ENCODE measurements around the gene ADD1. TPM values are rescaled to one million over a fixed set of nuclear protein-coding genes. Genes with fewer than 3 reads are reported as not detected.

Gene ADD1
- total RNA-seq, 2 experiments from 2014 or later, result 153 TPM

DNA sequence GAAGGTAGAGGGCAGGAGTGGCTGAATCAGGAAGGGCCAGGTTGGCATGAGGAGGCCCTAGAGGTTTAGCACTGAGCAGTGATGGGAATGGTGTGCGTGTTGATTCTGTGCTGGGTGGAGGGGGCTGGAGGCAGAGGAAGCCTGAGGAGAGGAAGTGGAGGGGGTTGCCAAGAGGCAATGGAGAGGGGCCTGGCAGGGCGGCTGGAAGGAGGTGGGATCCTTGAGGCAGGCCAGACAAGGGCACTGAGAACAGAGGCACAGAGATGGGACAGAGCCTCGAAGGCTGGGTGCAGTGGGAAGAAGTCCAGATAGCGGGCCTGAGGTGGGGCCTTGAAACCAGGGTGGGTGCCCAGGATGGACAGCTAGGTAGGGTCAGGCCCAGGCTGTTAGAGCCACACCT, 26.5 kb upstream of the ADD1 start:
- peaks cover 15% of the 10 kb centered on the region for H3K36me3 Mint-ChIP-seq (ENCODE audit: low read depth)
- TF ChIP-seq, protein P1, sequence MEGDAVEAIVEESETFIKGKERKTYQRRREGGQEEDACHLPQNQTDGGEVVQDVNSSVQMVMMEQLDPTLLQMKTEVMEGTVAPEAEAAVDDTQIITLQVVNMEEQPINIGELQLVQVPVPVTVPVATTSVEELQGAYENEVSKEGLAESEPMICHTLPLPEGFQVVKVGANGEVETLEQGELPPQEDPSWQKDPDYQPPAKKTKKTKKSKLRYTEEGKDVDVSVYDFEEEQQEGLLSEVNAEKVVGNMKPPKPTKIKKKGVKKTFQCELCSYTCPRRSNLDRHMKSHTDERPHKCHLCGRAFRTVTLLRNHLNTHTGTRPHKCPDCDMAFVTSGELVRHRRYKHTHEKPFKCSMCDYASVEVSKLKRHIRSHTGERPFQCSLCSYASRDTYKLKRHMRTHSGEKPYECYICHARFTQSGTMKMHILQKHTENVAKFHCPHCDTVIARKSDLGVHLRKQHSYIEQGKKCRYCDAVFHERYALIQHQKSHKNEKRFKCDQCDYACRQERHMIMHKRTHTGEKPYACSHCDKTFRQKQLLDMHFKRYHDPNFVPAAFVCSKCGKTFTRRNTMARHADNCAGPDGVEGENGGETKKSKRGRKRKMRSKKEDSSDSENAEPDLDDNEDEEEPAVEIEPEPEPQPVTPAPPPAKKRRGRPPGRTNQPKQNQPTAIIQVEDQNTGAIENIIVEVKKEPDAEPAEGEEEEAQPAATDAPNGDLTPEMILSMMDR (IDR thresholded peaks at IDR 0.05), result no peak
- Histone ChIP-seq H3K36me3 (ENCODE audit: insufficient read depth, low read length) (peaks cover 20% of the 10 kb centered on the region), H3K27me3 (ENCODE audit: control insufficient read depth in 1 of 2, insufficient read depth in 2 of 2, low read length in 2 of 2) (no peaks in the 10 kb centered on the region), H3K4me3 (ENCODE audit: low read length) (peak overlapping the region; percentile 51), H3K4me1 (ENCODE audit: insufficient read depth, low read length) (peaks cover 80% of the 10 kb centered on the region), H3K27ac (ENCODE audit: low read depth in 1 of 2, low read length in 2 of 2) (peak overlapping the region in 1 of 2 donors; percentile 38), H3K9me3 (ENCODE audit: control insufficient read depth in 1 of 2, insufficient read depth in 1 of 2, low read length in 2 of 2) (no peaks in the 10 kb centered on the region)
- no peaks in the 10 kb centered on the region for H3K27me3 Mint-ChIP-seq
- H3K4me3 Mint-ChIP-seq, result peak overlapping the region; percentile 85
- H3K27ac Mint-ChIP-seq, result peak overlapping the region; percentile 83
- DNase-seq (no peak), ATAC-seq (ENCODE audit: poor library complexity) (no peak)
- POLR2A ChIA-PET, result interaction anchor here (1.0 to 1.7 kb wide), 3 partner anchors 19 to 37 kb away, joined by 3 to 4 read pairs (median 4); no protein-coding TSS in a partner anchor
- CTCF ChIA-PET, result no interaction called here
- H3K9me3 Mint-ChIP-seq, result no peaks in the 10 kb centered on the region
- intact Hi-C loops (cut with DNase I, micrococcal nuclease), result loop anchor here in 1 of 2 experiments (10.0 kb wide), 1 partner anchor 52 kb away; no protein-coding TSS in a partner anchor
- peaks cover 69% of the 10 kb centered on the region for H3K4me1 Mint-ChIP-seq (ENCODE audit: low read depth)

DNA sequence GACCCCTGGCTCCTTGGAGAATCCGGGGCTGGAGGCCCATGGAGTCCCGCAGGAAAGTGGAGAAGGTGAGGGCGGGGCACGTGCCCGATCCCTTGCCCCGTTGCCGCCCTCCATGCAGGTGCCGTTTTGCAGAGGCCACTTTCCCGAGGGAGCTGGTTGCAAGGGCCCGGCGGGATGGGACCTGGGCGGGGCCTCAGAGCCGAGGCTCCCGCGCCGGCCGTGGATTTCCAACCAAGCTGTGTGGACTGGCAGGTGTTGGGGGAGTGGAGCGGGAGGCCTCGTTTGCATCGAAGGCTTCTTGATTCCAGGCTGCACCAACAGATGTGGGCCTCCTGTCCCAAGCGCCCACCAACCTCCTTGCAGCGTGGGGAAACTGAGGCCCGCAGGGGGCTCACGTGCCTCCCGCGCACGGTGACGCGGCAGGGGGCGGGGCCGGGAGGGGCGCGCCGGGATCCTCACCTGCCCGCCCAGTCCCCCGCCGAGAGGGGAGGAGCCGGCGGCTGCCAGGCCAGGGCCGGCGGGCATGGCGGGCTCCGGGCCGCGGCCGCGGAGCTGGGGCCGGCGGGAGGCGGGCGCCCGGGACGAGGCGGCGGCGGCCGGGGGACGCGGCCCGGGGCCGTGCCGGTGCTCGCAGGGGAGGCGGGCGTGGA, 25.8 kb upstream of the ADD1 start:
- ATAC-seq (ENCODE audit: poor library complexity) (peak; percentile 64), DNase-seq (peak in 8 of 14 experiments; percentile 29 to 60 (median 44))
- Mint-ChIP-seq H3K4me1 (ENCODE audit: low read depth) (peaks cover 66% of the 10 kb centered on the region), H3K27ac (peak overlapping the region; percentile 83), H3K9me3 (no peaks in the 10 kb centered on the region), H3K27me3 (no peaks in the 10 kb centered on the region), H3K4me3 (peak overlapping the region; percentile 85), H3K36me3 (ENCODE audit: low read depth) (peaks cover 22% of the 10 kb centered on the region)
- H3K4me1 ChIP-seq (ENCODE audit: insufficient read depth, low read length), result peaks cover 78% of the 10 kb centered on the region
- ChIA-PET CTCF (no interaction called here), POLR2A (interaction anchor here (0.8 to 1.7 kb wide), 5 partner anchors 18 to 37 kb away, joined by 3 to 6 read pairs (median 4); no protein-coding TSS in a partner anchor)
- H3K36me3 ChIP-seq (ENCODE audit: insufficient read depth, low read length), result peaks cover 27% of the 10 kb centered on the region
- peak overlapping the region; percentile 51 for H3K4me3 ChIP-seq (ENCODE audit: low read length)
- intact Hi-C loops (cut with DNase I, micrococcal nuclease), result loop anchor here (2.0 to 10.0 kb wide), 2 partner anchors 19 to 53 kb away; no protein-coding TSS in a partner anchor
- no peaks in the 10 kb centered on the region for H3K27me3 ChIP-seq (ENCODE audit: control insufficient read depth in 1 of 2, insufficient read depth in 2 of 2, low read length in 2 of 2)
- H3K27ac ChIP-seq (ENCODE audit: low read depth in 1 of 2, low read length in 2 of 2), result no peak overlapping the region
- H3K9me3 ChIP-seq (ENCODE audit: control insufficient read depth in 1 of 2, insufficient read depth in 1 of 2, low read length in 2 of 2), result no peaks in the 10 kb centered on the region
- TF ChIP-seq, protein P1 (IDR thresholded peaks at IDR 0.05), result no peak

DNA sequence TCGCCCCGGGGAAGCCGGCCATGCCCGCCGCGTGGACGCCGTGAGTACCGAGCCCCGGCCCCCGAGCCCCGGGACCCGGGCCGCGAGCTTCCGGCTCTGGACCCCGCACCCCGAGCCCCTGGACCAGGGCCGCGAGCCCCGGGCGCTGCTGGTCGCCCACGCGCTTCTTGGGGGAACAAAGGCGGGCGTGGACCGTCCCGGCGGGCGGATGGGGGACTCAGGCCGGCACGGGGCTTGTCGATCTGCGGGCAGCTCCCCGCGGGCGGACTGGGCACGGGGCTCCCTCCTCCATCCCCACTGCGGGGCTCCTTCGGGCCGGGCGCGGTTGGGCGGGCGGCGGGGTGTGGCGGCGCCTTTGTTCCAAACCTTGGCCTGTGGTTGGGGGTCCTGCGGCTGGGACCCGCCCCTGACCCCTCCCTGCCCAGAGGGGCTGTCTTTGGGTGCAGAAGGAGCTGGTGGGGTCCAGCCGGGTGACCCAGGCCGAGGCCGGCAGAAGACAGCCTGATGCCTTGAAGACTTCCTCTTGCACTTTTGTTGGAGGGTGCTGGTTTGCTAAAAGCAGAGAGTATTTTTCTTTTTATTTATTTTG, 25.2 kb upstream of the ADD1 start:
- peaks cover 72% of the 10 kb centered on the region for H3K4me1 ChIP-seq (ENCODE audit: insufficient read depth, low read length)
- Mint-ChIP-seq H3K36me3 (ENCODE audit: low read depth) (peaks cover 26% of the 10 kb centered on the region), H3K27me3 (no peaks in the 10 kb centered on the region), H3K9me3 (no peaks in the 10 kb centered on the region), H3K4me3 (peak overlapping the region; percentile 63), H3K4me1 (ENCODE audit: low read depth) (peaks cover 60% of the 10 kb centered on the region), H3K27ac (no peak overlapping the region)
- H3K36me3 ChIP-seq (ENCODE audit: insufficient read depth, low read length), result peaks cover 33% of the 10 kb centered on the region
- TF ChIP-seq, protein P1 (IDR thresholded peaks at IDR 0.05), result no peak
- H3K27me3 ChIP-seq (ENCODE audit: control insufficient read depth in 1 of 2, insufficient read depth in 2 of 2, low read length in 2 of 2), result no peaks in the 10 kb centered on the region
- CTCF ChIA-PET, result no interaction called here
- no peak overlapping the region for H3K27ac ChIP-seq (ENCODE audit: low read depth in 1 of 2, low read length in 2 of 2)
- intact Hi-C loops (cut with DNase I, micrococcal nuclease), result loop anchor here (2.0 to 10.0 kb wide), 2 partner anchors 18 to 54 kb away; no protein-coding TSS in a partner anchor
- no peak for DNase-seq
- H3K9me3 ChIP-seq (ENCODE audit: control insufficient read depth in 1 of 2, insufficient read depth in 1 of 2, low read length in 2 of 2), result no peaks in the 10 kb centered on the region
- peak; percentile 16 for ATAC-seq (ENCODE audit: poor library complexity)
- POLR2A ChIA-PET, result interaction anchor here (0.8 to 1.7 kb wide), 5 partner anchors 17 to 44 kb away, joined by 3 to 6 read pairs (median 3); no protein-coding TSS in a partner anchor
- peak overlapping the region; percentile 41 for H3K4me3 ChIP-seq (ENCODE audit: low read length)

Measured in CD4-positive, alpha-beta T cell (primary cell).